ENCODE results near the gene DRGX.

DRGX gene

DNA sequence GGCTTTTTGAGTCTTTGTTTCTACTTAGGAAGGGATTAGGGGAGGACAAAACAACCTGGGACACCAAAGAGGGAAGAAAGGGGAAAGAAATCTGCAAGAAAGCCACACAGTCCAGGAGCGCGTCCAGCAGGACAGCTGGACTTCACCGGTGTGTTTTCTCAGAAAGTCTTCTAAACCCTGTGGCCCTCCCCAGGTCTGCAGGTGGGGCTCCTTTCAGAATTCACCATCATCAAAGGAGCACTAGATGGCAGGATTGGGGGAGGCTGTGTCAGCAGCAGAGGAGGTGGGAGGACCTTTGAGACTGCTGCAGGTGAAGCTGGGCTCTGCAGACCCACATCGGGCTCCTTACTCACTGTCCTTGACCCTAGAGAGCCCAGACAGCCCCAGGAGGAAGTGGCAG, 13.9 kb upstream of the DRGX start:
- no peak for TF ChIP-seq POLR2AphosphoS5 (IDR thresholded peaks at IDR 0.05; ENCODE audit: low read depth)
- TF ChIP-seq, protein P1, sequence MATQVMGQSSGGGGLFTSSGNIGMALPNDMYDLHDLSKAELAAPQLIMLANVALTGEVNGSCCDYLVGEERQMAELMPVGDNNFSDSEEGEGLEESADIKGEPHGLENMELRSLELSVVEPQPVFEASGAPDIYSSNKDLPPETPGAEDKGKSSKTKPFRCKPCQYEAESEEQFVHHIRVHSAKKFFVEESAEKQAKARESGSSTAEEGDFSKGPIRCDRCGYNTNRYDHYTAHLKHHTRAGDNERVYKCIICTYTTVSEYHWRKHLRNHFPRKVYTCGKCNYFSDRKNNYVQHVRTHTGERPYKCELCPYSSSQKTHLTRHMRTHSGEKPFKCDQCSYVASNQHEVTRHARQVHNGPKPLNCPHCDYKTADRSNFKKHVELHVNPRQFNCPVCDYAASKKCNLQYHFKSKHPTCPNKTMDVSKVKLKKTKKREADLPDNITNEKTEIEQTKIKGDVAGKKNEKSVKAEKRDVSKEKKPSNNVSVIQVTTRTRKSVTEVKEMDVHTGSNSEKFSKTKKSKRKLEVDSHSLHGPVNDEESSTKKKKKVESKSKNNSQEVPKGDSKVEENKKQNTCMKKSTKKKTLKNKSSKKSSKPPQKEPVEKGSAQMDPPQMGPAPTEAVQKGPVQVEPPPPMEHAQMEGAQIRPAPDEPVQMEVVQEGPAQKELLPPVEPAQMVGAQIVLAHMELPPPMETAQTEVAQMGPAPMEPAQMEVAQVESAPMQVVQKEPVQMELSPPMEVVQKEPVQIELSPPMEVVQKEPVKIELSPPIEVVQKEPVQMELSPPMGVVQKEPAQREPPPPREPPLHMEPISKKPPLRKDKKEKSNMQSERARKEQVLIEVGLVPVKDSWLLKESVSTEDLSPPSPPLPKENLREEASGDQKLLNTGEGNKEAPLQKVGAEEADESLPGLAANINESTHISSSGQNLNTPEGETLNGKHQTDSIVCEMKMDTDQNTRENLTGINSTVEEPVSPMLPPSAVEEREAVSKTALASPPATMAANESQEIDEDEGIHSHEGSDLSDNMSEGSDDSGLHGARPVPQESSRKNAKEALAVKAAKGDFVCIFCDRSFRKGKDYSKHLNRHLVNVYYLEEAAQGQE (IDR thresholded peaks at IDR 0.05; ENCODE audit: insufficient replicate concordance, low read depth): no peak
- TF ChIP-seq GABPA (IDR thresholded peaks at IDR 0.05; ENCODE audit: low read depth): no peak
- no peak for TF ChIP-seq SPI1 (IDR thresholded peaks at IDR 0.05; ENCODE audit: borderline replicate concordance, low read depth)
- Histone ChIP-seq H3K27me3 (ENCODE audit: insufficient read depth, poor library complexity, severe bottlenecking) (peaks cover 5% of the 10 kb centered on the region), H3K27ac (replicated peaks) (no peak overlapping the region), H3K4me3 (replicated peaks; ENCODE audit: insufficient read depth, low read length) (no peak overlapping the region)
- no peak for DNase-seq (ENCODE audit: low read depth in 1 of 2, low spot score in 1 of 2)

DNA sequence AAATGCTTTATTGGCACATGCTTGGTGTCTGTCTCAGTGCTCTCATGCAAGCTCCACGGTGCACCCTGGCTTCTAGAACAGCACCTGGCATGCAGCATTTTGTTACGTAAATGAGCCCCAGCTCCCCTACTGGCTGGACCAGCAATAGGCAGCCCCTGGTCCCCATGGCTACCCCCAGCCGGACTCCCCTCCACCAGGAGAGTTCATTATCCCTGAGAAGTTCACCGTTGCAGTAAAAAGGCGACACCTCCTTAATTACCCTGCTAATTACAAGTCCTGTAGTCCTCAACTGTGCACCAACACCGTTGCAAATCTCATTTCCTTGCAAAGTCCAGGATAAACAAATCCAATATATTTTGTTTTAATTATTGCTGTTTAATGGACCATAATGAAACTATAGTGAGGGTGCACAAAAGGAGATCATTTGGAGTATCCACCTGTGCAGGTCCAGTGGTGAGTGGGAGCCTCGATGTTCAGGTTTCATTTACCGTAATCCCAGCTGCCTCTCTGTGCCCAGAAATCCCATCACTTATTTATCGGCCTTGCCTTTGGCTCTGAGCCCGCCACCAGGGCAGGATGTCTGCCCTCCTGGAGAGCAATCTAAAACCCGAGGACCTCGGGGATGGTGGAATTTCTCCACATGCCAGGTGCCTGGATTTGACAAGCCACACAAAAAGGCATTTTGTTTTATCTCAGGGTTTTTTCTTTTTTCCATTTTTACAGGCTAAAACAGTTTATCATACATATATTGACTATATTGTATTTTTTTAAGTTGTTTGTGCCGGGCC, 12.8 kb upstream of the DRGX start:
- Histone ChIP-seq H3K4me3 (replicated peaks; ENCODE audit: insufficient read depth, low read length) (no peak overlapping the region), H3K27me3 (ENCODE audit: insufficient read depth, poor library complexity, severe bottlenecking) (peaks cover 5% of the 10 kb centered on the region), H3K27ac (replicated peaks) (no peak overlapping the region)
- peak; percentile 18 to 28 for DNase-seq (ENCODE audit: low read depth in 1 of 2, low spot score in 1 of 2)
- TF ChIP-seq, protein P2, sequence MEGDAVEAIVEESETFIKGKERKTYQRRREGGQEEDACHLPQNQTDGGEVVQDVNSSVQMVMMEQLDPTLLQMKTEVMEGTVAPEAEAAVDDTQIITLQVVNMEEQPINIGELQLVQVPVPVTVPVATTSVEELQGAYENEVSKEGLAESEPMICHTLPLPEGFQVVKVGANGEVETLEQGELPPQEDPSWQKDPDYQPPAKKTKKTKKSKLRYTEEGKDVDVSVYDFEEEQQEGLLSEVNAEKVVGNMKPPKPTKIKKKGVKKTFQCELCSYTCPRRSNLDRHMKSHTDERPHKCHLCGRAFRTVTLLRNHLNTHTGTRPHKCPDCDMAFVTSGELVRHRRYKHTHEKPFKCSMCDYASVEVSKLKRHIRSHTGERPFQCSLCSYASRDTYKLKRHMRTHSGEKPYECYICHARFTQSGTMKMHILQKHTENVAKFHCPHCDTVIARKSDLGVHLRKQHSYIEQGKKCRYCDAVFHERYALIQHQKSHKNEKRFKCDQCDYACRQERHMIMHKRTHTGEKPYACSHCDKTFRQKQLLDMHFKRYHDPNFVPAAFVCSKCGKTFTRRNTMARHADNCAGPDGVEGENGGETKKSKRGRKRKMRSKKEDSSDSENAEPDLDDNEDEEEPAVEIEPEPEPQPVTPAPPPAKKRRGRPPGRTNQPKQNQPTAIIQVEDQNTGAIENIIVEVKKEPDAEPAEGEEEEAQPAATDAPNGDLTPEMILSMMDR (IDR thresholded peaks at IDR 0.05; ENCODE audit: insufficient read depth, low read length): peak; percentile 13
- TF ChIP-seq POLR2AphosphoS5 (IDR thresholded peaks at IDR 0.05; ENCODE audit: low read depth): no peak
- no peak for TF ChIP-seq SPI1 (IDR thresholded peaks at IDR 0.05; ENCODE audit: borderline replicate concordance, low read depth)

DNA sequence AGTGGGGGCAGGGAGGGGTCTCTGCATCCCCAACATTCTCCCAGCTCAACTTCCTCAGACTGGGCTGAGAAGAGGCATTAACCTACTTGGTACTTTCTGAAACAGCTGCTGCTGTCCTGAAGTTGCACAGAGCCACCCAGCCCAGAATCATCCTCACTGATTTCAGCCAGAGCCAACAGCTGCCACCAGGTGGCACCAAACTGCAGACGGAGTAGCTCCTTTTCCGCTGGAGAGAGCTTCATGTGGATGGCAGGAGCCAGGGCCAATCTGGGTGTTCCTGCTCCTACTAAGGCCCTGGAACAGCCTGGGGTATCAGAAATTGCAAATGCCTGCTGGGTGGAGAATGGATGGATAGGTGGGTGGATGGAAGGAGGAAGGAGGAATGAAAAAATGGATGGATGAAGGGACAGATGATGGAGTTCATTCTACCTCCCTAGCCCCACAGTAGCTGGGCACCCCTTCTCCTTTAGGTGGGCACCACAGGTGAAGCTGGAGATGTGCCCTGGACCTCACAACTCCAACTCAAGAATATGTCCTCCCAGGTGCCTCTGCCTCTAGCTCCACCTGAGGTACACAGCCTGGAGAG, 11.8 kb upstream of the DRGX start:
- no peak overlapping the region for H3K27ac ChIP-seq (replicated peaks)
- DNase-seq (ENCODE audit: low read depth in 1 of 2, low spot score in 1 of 2): peak; percentile 32 to 65
- peaks cover 10% of the 10 kb centered on the region for H3K27me3 ChIP-seq (ENCODE audit: insufficient read depth, poor library complexity, severe bottlenecking)
- H3K4me3 ChIP-seq (replicated peaks; ENCODE audit: insufficient read depth, low read length): no peak overlapping the region
- no peak for TF ChIP-seq GABPA (IDR thresholded peaks at IDR 0.05; ENCODE audit: low read depth)
- TF ChIP-seq, protein P2 (IDR thresholded peaks at IDR 0.05; ENCODE audit: insufficient read depth, low read length): peak; percentile 90

DNA sequence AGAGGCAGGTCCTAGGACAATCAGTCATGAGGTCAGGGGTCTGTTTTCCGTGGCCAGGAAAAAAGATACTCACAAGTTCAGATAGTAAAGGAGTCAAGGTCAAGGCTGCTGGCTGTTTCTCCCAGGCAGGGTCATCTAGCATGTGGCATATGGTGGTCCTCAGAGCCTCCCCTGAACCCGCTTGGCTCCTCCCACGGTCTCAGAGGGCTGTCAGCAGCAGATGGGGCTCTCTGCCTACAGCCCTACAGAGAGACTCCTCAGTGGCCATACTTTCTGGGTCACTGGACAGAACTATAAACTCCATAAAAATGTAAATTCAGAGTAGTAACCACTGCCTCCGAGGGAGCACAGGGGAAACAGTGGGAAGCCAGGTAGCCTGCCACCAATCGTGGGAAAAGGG, 11.3 kb upstream of the DRGX start:
- peaks cover 10% of the 10 kb centered on the region for H3K27me3 ChIP-seq (ENCODE audit: insufficient read depth, poor library complexity, severe bottlenecking)
- H3K27ac ChIP-seq (replicated peaks): no peak overlapping the region
- no peak for TF ChIP-seq GABPA (IDR thresholded peaks at IDR 0.05; ENCODE audit: low read depth)
- no peak for TF ChIP-seq POLR2AphosphoS5 (IDR thresholded peaks at IDR 0.05; ENCODE audit: low read depth)
- DNase-seq (ENCODE audit: low read depth in 1 of 2, low spot score in 1 of 2): no peak
- H3K4me3 ChIP-seq (replicated peaks; ENCODE audit: insufficient read depth, low read length): no peak overlapping the region

DNA sequence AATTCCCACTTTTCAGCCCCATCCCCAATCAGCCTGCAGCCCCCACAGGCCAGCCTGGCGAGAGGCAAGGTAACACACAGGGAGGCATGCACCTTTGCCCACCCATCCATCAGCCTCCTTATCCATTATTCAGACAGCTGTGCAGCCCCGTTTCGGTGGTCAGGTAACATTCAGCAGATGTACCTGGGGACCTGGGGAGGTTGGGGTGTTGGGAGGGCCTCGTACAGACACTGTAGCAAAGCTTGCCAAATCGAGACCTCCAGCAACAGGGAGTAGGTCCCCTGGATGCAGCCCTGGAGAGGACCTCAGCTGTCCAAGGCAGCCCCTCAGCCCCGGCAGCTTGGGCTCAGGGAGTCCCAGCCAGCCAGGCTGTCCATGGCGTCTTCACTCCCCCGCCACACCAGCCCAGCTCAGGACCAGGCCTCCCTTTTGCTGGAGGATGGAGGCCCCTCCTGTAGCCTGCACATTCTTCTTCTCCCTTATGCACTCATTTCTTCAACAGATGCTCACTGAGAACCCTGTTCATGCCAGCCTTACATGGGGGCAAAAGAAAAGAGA, 8.5 kb upstream of the DRGX start:
- no peak for DNase-seq (ENCODE audit: low read depth in 1 of 2, low spot score in 1 of 2)
- H3K4me3 ChIP-seq (replicated peaks; ENCODE audit: insufficient read depth, low read length): no peak overlapping the region
- TF ChIP-seq SPI1 (IDR thresholded peaks at IDR 0.05; ENCODE audit: borderline replicate concordance, low read depth) (no peak), POLR2AphosphoS5 (IDR thresholded peaks at IDR 0.05; ENCODE audit: low read depth) (no peak), GABPA (IDR thresholded peaks at IDR 0.05; ENCODE audit: low read depth) (no peak)
- TF ChIP-seq, protein P2 (IDR thresholded peaks at IDR 0.05; ENCODE audit: insufficient read depth, low read length): no peak
- TF ChIP-seq, protein P1 (IDR thresholded peaks at IDR 0.05; ENCODE audit: insufficient replicate concordance, low read depth): no peak
- peaks cover 11% of the 10 kb centered on the region for H3K27me3 ChIP-seq (ENCODE audit: insufficient read depth, poor library complexity, severe bottlenecking)
- H3K27ac ChIP-seq (replicated peaks): no peak overlapping the region
